ENCODE results near the gene GEMIN8.

The GEMIN8 gene, protein sequence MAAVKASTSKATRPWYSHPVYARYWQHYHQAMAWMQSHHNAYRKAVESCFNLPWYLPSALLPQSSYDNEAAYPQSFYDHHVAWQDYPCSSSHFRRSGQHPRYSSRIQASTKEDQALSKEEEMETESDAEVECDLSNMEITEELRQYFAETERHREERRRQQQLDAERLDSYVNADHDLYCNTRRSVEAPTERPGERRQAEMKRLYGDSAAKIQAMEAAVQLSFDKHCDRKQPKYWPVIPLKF

DNA sequence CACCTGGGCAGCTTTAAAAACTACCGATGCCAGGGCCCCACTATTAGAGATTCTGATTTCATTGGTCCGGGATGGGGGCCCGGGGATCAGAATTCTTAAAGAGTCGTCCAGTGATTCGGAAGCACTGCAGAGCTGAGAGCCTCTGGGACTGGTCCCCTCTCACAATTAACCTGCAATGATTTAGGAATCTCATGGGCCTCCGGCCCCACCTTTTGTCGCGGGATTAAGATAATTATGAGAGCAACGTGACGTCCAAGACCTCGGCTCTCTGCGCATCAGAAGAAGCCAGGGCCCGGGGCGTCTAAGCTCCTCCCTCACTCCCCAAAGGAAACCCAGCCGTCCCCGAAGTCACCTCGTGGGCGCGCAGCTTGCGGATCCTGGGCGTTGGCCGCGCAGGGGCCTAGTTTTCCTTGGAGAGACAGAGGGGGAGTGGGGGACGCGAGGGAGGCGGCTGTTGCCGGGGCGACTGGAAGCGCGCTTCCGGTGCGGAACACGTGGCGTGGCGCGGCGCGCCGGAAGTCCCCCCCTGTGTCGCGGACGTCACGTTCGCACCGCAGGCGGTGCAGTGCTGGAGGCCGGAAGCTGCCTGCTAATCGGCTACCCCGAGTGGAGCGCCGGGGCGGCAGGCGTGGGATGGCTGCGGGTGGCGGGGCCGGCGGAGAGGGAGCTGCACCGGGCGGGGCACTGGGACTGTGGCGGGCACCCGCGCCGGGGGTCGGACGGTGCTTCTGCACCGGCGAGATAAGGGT lies at the start of gene GEMIN8:
TSS of gene GEMIN8 (minus strand) at position 468 of the 749 bp plus-strand sequence. CDS start 8,414 bp downstream, outside the sequence.
- peak; percentile 76 to 91 for DNase-seq (ENCODE audit: low read depth in 2 of 2)

DNA sequence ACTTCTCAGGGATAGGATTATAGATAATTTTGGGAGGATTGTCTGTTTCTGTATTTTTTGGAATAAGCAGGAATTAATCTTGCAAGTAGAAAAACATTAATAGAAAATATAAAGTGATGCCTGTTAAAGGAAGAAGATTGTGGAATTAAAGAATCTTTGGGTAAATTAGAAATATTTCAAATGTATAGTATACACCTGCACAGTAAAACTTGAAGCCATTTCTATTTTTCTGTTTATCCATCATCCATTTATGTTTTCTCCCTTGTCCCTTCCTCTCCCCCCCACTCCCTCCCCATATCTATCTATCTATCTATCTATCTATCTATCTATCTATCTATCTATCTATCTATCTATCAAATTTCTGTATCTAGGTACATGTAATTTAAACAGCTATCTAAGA lies 46.9 kb upstream of the GEMIN8 start:
- DNase-seq (ENCODE audit: low read depth in 2 of 2): no peak

DNA sequence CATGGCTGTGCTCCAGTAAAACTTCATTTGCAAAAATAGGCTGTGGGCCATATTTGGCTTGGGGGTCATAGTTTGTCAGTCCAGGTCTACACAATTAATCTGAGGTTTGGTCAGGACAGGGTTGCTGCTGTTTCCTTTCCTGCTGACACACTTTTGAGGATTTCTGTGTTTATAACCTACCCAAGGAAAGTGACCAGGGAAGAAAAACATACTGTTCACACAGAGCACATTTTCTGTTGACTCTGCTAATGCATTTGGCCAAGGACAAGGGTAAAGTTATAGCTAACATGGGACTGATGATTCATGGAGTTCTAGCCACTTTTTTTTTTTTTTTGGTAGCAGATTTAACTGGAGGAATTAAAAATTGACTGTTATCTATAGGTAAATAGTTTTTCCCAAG lies 43.9 kb upstream of the GEMIN8 start:
- DNase-seq (ENCODE audit: low read depth in 2 of 2): no peak

DNA sequence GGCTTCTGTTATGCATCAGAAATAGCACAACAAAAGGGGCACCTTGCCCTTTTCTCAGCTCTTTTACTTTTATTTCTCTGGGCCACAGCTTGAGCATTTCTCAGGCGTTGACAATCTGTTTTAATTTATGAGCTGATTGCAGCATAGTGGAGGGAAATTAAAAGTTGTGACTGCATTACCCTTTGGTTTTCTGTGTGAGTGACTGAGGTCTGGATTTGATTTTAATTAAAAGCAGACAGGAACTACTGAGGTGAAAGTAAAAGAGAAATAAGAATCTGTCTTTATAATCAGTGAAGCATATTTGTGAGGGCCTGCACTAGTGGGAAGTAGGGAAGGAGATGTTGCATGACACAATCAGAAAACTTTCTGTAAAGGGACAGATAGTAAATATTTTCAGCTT lies 43.4 kb upstream of the GEMIN8 start:
- no peak for DNase-seq (ENCODE audit: low read depth in 2 of 2)

DNA sequence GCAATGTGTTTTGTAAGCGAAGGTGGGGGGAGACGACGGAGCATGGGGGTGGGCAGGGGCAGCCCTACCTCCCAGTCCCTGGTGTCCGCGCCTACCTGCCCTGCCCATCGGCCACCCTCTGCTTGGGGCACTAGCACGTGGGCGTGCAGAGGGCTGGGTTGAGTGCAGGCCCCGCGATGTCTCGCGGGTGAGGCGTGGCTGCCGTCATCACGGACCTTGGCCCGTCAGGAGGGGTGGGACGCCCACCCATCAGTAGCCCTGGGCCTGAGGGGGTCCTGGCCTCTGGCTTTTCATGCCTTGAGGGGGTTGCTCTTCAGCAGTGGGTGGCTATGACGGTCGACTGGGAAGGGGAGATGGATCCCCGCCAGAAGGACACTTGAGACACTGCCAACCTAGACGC lies 36.1 kb upstream of the GEMIN8 start:
- DNase-seq (ENCODE audit: low read depth in 2 of 2): no peak

DNA sequence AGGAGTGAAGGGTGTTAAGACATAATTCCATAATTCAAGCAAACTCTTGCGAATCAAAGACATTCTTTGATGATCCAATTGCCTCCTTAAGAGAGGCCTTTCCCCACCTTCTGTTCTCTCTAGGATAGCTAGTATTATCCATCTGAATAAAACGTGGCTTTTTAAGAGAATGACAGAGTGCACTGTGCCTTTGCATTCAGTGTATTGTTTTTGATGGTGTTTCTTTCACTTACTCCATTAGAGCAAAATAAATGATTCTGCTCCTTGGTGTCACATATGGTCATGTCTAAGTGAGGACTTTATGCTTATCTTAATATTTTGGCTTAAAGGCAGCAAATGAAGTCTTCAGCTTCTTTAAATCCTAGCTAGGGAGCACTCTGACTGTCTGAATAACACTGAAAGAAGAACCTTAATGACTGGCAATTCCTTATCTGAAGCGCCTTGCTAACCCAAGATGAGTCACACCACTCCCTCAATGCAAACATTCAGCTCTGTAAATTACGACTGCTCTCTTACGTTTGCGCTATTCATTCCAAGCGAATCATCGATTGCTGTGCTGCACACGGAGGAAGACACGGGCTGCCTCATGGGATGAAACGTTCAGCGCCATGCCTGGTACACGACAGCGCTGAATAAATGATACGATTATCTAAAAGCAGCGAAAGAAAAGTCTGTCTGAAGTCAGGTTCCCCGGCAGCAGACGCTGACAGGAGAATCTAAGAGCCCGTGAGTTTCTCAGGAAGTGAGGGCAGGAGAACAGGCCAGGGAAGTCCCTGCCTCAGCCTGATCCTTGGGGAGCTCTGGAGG lies 35.1 kb upstream of the GEMIN8 start:
- no peak for DNase-seq (ENCODE audit: low read depth in 2 of 2)

DNA sequence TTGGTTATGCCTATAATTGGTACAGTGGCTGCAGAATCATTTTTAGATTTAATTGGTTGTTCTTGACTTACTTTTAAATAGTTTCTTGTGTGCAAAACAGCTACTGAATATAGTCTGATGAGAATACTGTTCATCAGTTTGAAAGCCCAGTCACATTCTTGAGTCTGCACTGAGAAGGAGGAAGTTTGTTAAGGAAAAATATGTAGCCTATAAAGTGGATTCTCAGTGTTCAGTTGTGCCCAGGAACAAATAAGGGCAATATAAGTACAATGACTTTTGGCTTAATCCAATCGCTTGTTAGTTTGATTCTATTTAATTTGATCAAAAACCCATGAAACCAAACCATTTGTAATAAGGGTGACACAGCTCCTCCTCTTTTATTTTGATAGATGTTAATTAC lies 32.8 kb upstream of the GEMIN8 start:
- no peak for DNase-seq (ENCODE audit: low read depth in 2 of 2)

DNA sequence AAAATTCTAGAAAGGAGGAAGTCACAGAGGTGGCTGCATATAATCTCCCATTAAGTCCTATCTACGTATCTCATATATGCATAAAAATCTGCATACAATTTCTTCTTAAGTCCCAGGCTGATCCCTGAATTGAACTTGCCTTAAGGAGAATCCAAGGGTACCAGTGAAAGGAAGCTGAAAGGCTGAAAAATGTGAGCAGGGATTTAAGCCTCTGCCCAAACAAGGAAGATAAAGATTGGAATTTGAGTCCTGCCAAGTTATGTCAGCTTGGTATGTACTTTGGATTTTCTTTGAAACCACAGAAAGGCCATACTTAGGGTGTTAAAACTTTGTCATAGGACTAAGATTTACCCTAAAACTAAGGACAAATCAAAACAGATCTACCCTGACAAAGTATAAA lies 26.5 kb upstream of the GEMIN8 start:
- no peak for DNase-seq (ENCODE audit: low read depth in 2 of 2)

DNA sequence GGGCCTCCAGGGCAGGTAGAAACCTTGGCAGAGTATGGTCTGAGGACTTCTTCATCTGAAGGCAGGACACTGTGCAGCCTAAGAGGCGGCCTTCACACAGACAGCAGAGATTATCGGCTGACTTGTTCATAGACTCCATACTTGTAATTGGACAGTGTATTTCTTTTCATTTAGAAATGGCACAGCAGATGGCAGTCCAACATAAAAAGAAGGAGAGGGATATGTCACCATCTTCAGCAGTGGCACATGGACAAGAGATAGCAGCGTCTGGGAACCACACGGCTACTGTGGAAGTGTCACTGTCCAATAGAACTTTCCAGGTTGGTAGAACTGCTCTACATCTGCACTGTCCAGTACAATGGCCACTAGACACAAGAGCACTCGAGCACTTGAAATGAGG lies 21.7 kb upstream of the GEMIN8 start:
- no peak for DNase-seq (ENCODE audit: low read depth in 2 of 2)

DNA sequence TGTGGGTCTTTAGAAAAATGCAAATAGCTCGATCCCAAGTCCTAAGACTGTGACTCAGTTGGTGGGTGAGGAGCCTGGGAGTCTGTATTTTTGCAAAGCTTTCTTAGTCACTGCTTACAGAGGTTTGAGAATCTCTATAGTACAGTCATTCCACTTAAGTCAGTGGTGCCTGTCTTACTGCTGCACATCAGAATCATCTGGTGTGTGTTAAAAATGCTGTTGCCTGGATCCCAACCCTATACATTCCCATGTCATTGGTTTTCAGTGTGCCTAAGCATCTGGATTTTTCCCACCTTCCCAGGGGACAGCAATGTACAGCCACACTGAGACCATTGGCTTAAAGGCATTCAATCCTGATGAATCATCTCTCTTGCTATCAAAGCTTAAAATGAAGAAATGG lies 21.0 kb upstream of the GEMIN8 start:
- no peak for DNase-seq (ENCODE audit: low read depth in 2 of 2)

DNA sequence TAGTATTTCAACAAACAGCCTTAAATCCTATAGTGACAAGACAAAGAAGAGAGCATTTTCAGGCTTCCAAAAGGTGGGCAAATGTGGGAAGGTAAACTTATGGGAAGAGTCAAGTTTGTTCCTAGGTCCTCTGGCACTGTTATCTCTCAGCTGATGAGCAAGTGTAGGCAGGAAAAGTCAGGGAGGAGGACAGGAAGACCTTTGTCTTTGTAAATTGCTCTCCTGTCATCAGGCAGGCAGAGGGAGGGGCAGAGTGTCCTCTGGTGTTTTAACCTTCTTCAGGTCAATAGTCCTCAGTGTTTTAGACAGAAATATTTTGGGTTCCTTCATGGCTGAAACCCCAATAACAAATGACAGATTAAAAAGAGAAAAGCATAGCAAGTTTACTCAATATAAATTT lies 13.5 kb upstream of the GEMIN8 start:
- DNase-seq (ENCODE audit: low read depth in 2 of 2): no peak

DNA sequence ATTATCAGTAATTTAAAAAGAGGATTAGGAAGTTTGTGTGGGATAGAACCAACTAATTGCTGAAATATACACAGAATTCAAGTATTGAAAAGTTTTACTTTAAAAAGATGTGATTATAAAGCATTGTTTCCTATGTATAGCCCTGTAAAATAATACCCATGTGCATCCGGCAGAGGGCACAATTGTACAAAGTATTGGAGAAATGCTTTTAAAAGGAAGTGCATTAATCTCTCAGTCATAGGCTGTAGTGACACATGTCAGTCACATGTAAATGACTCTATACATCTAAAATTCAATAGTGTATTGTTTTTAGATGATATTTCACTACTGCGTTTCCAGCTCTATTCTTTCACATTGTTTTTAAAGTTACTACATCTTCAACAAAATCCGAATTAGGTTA lies 9.7 kb upstream of the GEMIN8 start:
- DNase-seq (ENCODE audit: low read depth in 2 of 2): peak; percentile 21 to 29

DNA sequence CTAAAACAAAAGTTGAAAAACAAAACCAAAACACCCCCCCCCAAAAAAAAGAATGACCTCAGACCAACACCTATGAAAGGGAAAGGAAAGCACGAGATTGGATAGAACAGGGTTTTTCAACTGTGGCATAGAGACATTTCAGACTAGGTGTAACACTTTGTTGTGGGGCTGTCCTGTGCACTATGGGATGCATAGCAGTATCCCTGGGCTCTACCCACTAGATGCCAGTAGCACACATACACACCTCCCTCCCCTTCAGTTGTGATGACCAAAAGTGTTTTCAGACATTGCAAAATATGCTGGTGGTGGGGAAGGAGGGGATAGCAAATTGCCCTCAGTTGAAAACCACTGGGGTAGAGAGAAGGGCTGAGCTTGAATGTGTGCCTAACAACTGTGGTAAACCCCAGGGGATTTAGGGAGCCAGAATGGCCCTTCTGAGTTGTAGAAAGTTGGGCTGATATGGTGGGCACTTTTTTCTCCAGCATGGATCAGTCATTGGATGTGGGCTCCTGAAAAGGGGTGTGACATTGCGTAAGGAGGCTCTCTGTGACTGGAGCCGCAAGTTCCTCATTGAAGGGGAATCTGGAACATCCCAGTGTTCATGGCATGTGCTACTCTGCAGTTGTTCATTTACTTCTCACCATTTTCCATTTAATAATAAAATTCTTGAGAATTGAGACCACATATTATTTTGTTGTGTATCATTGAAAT lies 8.8 kb upstream of the GEMIN8 start:
- DNase-seq (ENCODE audit: low read depth in 2 of 2): no peak

DNA sequence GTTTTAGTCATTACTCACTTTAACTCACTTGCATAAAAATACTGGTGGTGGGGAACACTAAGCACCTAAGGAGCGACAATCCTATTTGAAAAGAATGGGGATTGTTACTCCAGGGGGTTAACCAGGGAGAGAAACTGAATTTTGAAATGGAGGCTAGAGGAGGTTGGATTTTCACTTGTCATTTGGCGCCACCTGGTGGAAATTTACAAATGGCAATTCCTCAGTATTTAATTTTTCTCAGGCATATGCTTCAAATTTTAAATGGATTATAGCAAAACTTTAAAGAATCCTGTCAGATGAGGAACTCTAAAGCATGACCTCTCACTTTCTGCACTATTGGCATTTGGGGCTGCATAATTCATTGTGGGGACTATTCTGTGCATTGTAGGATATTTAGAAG lies 2.7 kb upstream of the GEMIN8 start:
- DNase-seq (ENCODE audit: low read depth in 2 of 2): peak; percentile 8 to 33

DNA sequence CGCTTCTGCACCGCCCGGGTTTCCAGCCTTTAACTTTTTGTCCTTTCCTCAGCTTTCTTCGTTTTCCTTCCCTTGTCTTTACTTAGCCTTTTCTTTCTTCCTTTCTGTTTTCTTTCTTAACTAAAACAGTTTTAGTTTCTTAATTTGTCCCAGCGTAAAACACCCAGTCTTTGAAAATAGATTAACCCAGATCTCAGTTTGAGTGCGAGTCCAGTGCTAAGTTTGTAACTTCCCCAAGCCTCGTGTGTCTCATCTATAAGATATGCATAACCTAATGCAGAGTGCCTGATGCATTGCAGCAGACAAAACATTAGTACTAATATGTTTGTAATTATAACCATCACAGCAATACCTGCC lies 460 bp upstream of the GEMIN8 start:
- DNase-seq (ENCODE audit: low read depth in 2 of 2): no peak

DNA sequence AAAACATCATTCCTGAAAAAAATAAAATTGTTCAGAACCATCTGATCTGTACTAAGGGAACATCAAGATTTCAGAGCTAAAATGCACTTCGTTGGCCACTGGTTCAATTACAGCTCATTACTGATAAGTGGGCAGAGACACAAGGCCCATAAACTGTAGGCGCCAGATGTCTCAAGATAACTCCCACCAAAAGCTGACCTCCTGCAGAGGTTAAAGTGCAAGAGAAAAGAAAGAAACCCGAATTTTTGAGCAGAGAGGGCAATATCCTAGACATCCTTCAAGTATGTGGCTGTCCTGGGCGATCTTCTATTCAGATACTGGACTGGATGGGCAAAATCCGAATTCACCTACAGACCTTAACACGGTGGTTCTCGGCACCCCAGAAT lies 660 bp downstream of the GEMIN8 start:
- DNase-seq (ENCODE audit: low read depth in 2 of 2): no peak

DNA sequence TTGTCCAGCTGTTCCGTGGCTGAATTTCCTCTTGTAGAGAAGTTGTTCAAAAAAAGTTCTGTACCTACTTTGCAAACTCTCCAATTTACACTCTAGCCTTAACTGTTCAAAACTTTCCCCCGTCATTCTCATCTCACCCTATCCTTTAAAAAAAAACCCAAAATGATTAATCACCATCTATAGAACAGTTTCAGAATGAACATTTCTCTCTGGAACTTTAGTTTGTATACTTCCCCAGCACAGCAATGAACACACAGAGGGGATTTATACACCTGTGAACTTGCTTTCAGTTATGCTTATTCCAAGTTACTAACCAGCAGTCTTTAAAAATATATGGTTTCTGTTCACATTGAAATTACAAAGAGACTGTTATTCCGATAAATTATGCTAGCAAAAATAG lies 1.2 kb downstream of the GEMIN8 start:
- no peak for DNase-seq (ENCODE audit: low read depth in 2 of 2)

DNA sequence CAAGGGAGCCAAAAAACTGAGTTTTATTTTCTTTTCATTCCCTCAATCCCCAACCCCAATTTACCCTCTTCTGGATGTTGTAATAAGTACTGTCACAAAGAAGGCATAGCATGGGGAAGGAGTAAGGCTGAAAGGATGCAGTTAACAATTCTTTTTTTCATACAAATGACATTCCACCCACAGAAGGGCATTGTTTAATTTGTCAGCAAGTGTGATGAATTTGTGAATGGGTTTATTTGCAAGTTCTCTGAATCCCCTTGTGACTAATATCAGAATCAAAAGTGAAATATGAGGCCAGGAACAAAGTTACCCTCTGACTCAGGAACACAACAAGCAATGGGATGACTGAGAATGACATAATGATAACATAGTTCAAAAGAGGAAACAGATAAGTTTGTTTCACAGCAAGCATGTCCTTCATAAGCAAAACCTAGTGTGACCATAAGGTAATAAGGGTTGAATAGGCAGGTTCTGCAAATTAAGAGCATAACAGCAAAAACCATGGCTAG lies 2.1 kb downstream of the GEMIN8 start:
- DNase-seq (ENCODE audit: low read depth in 2 of 2): no peak

DNA sequence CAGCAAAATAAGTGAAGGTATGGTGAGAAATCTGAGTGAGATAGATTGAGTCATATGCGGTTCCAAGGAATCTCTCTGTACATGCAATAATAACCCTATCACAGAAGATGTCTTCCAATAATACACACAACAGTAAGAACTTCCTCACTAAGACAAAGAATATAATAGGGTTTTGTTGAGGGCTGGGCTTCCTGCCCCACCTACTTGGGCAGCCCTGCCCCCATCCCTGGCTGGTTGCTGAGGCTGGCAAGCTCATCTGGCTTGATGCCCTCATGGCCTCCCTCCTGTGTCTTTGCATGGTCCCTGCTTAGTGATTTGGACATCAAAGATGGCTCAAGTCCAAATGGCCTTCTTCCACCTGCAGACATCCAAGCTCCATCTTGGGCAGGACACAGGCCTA lies 2.7 kb downstream of the GEMIN8 start:
- no peak for DNase-seq (ENCODE audit: low read depth in 2 of 2)

DNA sequence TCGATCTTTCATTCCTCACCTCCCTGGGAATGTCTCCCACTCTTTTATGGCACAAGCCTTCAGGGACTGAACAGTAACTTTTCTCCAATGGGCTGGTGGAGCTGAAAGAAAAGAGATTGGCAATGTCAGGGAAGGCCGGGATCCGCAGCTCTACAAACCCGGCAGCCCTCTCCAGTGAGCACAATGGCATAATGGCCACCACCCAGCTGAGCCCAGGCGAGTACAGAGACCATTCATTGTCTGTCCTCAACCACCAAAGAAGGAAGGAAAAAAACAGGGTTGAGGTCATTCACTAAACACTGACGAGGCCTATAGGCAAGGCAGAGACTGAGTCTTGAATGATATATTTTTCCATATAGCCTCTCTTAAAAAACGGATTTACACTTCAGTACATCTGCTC lies 3.6 kb downstream of the GEMIN8 start:
- DNase-seq (ENCODE audit: low read depth in 2 of 2): no peak

DNA sequence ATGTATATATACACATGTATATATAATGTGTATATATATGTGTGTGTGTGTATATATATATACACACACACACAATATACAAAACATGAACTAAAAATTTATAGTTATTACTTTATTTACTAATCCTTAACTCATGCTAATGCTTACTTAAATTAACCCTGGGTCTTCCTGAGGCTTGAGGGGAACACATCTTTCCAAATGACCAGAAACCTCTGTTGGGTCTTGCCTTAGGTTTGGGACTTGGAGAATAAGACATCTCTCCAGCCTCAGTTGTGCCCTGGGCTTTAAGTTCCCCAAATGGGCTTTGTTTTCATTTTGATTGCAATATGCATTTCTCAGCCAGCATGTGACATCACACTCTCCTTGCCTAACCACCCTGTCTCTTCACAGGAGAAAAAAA lies 7.7 kb downstream of the GEMIN8 start:
- DNase-seq (ENCODE audit: low read depth in 2 of 2): no peak

DNA sequence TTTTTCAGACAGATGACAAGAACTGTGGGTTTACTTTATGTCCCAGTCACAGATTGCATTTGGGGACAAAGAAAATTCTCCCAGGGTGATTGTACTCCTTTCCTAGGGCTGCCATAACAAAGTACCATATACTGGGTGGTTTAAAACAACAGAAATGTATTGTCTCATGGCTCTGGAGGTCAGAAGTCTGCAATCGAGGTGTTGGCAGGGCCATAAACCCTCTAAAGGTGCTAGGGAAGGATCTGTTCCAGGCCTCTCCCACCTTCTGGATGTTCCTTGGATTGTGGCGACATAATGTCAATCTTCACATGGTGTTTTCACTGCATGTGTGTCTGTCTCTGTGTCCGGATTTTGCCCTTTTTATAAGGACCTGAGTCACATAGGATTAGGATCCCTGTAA lies 12.3 kb downstream of the GEMIN8 start:
- DNase-seq (ENCODE audit: low read depth in 2 of 2): no peak

Data from stimulated activated CD8-positive, alpha-beta memory T cell treated with anti-CD3 and anti-CD28 coated beads, Interleukin-7, amount 100 ng/mL, for 4 hours (primary cell).